K562 (cell line): ENCODE data around the gene PLEK2. TPM values are rescaled to one million over a fixed set of nuclear protein-coding genes. Genes with fewer than 3 reads are reported as not detected.

ENCODE experiments used
- ATAC-seq: fragments of 200-7000 bp; cut with Tn5 transposase; 3 replicates; pipeline ENCODE4 v1.9.1; 2020; ENCODE audit warnings: moderate library complexity
- BruUV-seq: library from RNA; stranded (reverse); fragments of 400-500 nt; replicated peaks from 2 replicates; lab custom pipeline; 2021; lab: Mats Ljungman, UMichigan
- CTCF ChIA-PET: fragments of 300-600 bp; formaldehyde crosslinking; extraction: SDS; loops from one replicate; lab custom pipeline; 2021; ENCODE audit warnings: low intra/inter-chr PET ratio; lab: Yijun Ruan, JAX
- POLR2A ChIA-PET: fragments of 300-600, 350-650 bp; sonication (Branson Sonifier 250); formaldehyde crosslinking; extraction: SDS; loops from one replicate; lab custom pipeline; 2021; ENCODE audit warnings: antibody characterized with exemption, inconsistent platforms; lab: Yijun Ruan, JAX
- DNase-seq, 4 experiments: peaks; one replicate each; pipeline versions ENCODE4 v3.0.0 to v3.0.0-alpha.2; 2011 to 2018; ENCODE audit warnings: low spot score in 3 of 4, mixed read lengths in 3 of 4; ENCODE audit errors: extremely low read depth in 1 of 4
- FAIRE-seq: peaks from 2 replicates; lab custom pipeline; 2011; peaks lifted over from hg19 to GRCh38; lab: Jason Lieb, UNC
- H2AFZ ChIP-seq: 2 replicates; pipeline ENCODE4 v1.6.0; 2011; ENCODE audit warnings: low read depth, low read length, control low read depth, inconsistent platforms
- H3K27ac ChIP-seq: fragments of 200-600 bp; 3 replicates; pipeline ENCODE4 v1.8.0; 2011; ENCODE audit warnings: low read depth, mild to moderate bottlenecking, control low read depth, inconsistent platforms, low read length, moderate library complexity, mixed read lengths; ENCODE audit errors: extremely low read depth
- H3K27me3 ChIP-seq, 2 experiments: fragments of 300-600 bp in 1 of 2; 2 replicates in 1 of 2; 3 replicates in 1 of 2; pipeline versions ENCODE4 v1.6.0 to v1.8.0; 2011; ENCODE audit warnings: inconsistent platforms in 2 of 2, low read length in 2 of 2, mild to moderate bottlenecking in 1 of 2, mixed read lengths in 1 of 2, moderate library complexity in 1 of 2; ENCODE audit not compliant: control insufficient read depth in 2 of 2, insufficient read depth in 2 of 2
- H3K36me3 ChIP-seq: fragments of 300-600 bp; 3 replicates; pipeline ENCODE4 v1.8.0; 2011; ENCODE audit warnings: mild to moderate bottlenecking, low read length, inconsistent platforms; ENCODE audit not compliant: control insufficient read depth, insufficient read depth
- H3K4me1 ChIP-seq, 2 experiments: fragments of 200-600 bp in 1 of 2; replicated peaks in 1 of 2; 2 replicates in 1 of 2; 3 replicates in 1 of 2; pipeline versions ENCODE4 v1.5.1 to v1.8.0; 2011; ENCODE audit warnings: inconsistent platforms in 2 of 2, low read length in 2 of 2, mild to moderate bottlenecking in 1 of 2, mixed read lengths in 1 of 2, moderate library complexity in 1 of 2; ENCODE audit not compliant: control insufficient read depth in 2 of 2, insufficient read depth in 2 of 2
- H3K4me2 ChIP-seq: 2 replicates; pipeline ENCODE4 v1.6.1; 2011; ENCODE audit warnings: low read length, control low read depth, inconsistent platforms, mixed read lengths; ENCODE audit not compliant: insufficient read depth
- H3K4me3 ChIP-seq: fragments of 200-600 bp; sonication (generic), shearing (Covaris generic); 2 replicates; pipeline ENCODE4 v1.5.1; 2016; ENCODE audit warnings: control low read depth, inconsistent platforms
- H3K79me2 ChIP-seq: fragments of 200-600 bp; 3 replicates; pipeline ENCODE4 v1.8.0; 2011; ENCODE audit warnings: low read length, inconsistent platforms; ENCODE audit not compliant: control insufficient read depth, insufficient read depth
- H3K9ac ChIP-seq, 2 experiments: 2 replicates each; pipeline versions ENCODE4 v1.6.0 to v1.6.1; 2011; ENCODE audit warnings: low read depth in 2 of 2, low read length in 2 of 2, control low read depth in 1 of 2, inconsistent platforms in 1 of 2, mild to moderate bottlenecking in 1 of 2, mixed read lengths in 1 of 2; ENCODE audit not compliant: insufficient read depth in 1 of 2
- H3K9me1 ChIP-seq: one replicate; pipeline ENCODE4 v1.6.0; 2011; ENCODE audit warnings: inconsistent platforms, mild to moderate bottlenecking, low read length, moderate library complexity; ENCODE audit not compliant: control insufficient read depth, insufficient read depth
- H3K9me3 ChIP-seq: replicated peaks from 2 replicates; pipeline ENCODE4 v1.5.1; 2011; ENCODE audit warnings: low read depth, low read length, inconsistent platforms; ENCODE audit not compliant: control insufficient read depth, insufficient read depth
- H4K20me1 ChIP-seq: replicated peaks from 2 replicates; pipeline ENCODE4 v1.6.1; 2011; ENCODE audit warnings: low read length, inconsistent platforms, mixed read lengths; ENCODE audit not compliant: control insufficient read depth, insufficient read depth
- CBX2 ChIP-seq: fragments of 200-600 bp; sonication (generic); IDR thresholded peaks from one replicate; pipeline ENCODE4 v1.6.1; 2012; ENCODE audit warnings: mild to moderate bottlenecking, low read length, inconsistent platforms; ENCODE audit not compliant: insufficient read depth, poor library complexity, severe bottlenecking
- CEBPB ChIP-seq: fragments of 450-650 bp; IDR thresholded peaks from 2 replicates; pipeline ENCODE4 v1.6.1; 2016; ENCODE audit warnings: missing genetic modification characterization, missing compliant biosample characterization
- CREM ChIP-seq: IDR thresholded peaks from 2 replicates; pipeline ENCODE4 v1.6.1; 2014; ENCODE audit warnings: antibody characterized with exemption, low read depth
- HIVEP1 ChIP-seq: fragments of 250-450 bp; sonication (Bioruptor Pico); IDR thresholded peaks from 2 replicates; pipeline ENCODE4 v1.4.0; 2020; ENCODE audit warnings: mild to moderate bottlenecking
- MAFF ChIP-seq: IDR thresholded peaks from 2 replicates; pipeline ENCODE4 v1.6.1; 2012; ENCODE audit warnings: low read length, improper control_type of control experiment
- NR1H2 ChIP-seq: sonication (generic); formaldehyde crosslinking; IDR thresholded peaks from 2 replicates; pipeline ENCODE4 v1.4.0; 2020; ENCODE audit warnings: mild to moderate bottlenecking, missing genetic modification reagents
- PTBP1 ChIP-seq: fragments of 200-400 bp; formaldehyde crosslinking; IDR thresholded peaks from 2 replicates; pipeline ENCODE4 v1.6.1; 2017; ENCODE audit warnings: low read depth, low read length
- RAD21 ChIP-seq, 2 experiments: fragments of 250-450 bp in 1 of 2; fragments of 450-650 bp in 1 of 2; sonication (Bioruptor Pico) in 1 of 2; formaldehyde crosslinking in 1 of 2; IDR thresholded peaks in 1 of 2; conservative IDR thresholded peaks in 1 of 2; 2 replicates each; pipeline versions ENCODE4 v1.4.0 to v1.8.0; 2020 to 2022; ENCODE audit warnings: mild to moderate bottlenecking in 2 of 2, moderate library complexity in 1 of 2
- TAL1 ChIP-seq: fragments of 450-650 bp; IDR thresholded peaks from 2 replicates; pipeline ENCODE4 v1.6.1; 2016; ENCODE audit warnings: mild to moderate bottlenecking
- TCF3 ChIP-seq: sonication (generic); formaldehyde crosslinking; IDR thresholded peaks from 2 replicates; pipeline ENCODE4 v1.4.0; 2020; ENCODE audit warnings: mild to moderate bottlenecking, missing genetic modification reagents
- ZBTB17 ChIP-seq: fragments of 450-650 bp; formaldehyde crosslinking; IDR thresholded peaks from 2 replicates; pipeline ENCODE4 v1.4.0; 2020; ENCODE audit warnings: mild to moderate bottlenecking
- ZBTB8A ChIP-seq: fragments of 450-650 bp; IDR thresholded peaks from 2 replicates; pipeline ENCODE4 v1.6.1; 2018; ENCODE audit warnings: mild to moderate bottlenecking, moderate library complexity; ENCODE audit not compliant: partially characterized antibody
- ZNF263 ChIP-seq: sonication (generic); formaldehyde crosslinking; IDR thresholded peaks from 2 replicates; pipeline ENCODE4 v1.8.0; 2022; ENCODE audit warnings: mild to moderate bottlenecking, missing genetic modification reagents, borderline replicate concordance
- ZNF324 ChIP-seq: fragments of 250-450 bp; sonication (Bioruptor Pico); IDR thresholded peaks from 2 replicates; pipeline ENCODE4 v1.4.0; 2020; ENCODE audit warnings: mild to moderate bottlenecking
- WGBS: fragments of 100-300 bp; shearing (Covaris generic); methylation state at CpG from one replicate; pipeline ENCODE4 v1.1.6; 2016; ENCODE audit warnings: low coverage, mixed read lengths; ENCODE audit not compliant: insufficient coverage; ENCODE audit errors: missing lambda C conversion rate; 5-methylcytosine and 5-hydroxymethylcytosine counted together
- in situ Hi-C: fragments of 300-500 bp; cut with MboI; formaldehyde crosslinking; loops from 4 replicates; pipeline ENCODE4 v1.15.0; 2018; ENCODE audit warnings: inconsistent platforms, mixed read lengths
- intact Hi-C: fragments of 100-400 bp; cut with micrococcal nuclease; formaldehyde crosslinking; loops from 2 replicates; pipeline ENCODE4 v1.14.2; 2022
- polyA plus RNA-seq, 8 experiments: library from polyadenylated mRNA; depleted of rRNA in 4 of 8; stranded (reverse) in 5 of 8; unstranded in 3 of 8; fragments of >200 nt; fragmentation: Nextera tagmentation in 2 of 8; fragmentation: Illumina TruSeq in 1 of 8; extraction: Ambion mirVana in 2 of 8; extraction: Trizol in 1 of 8; gene quantifications; 2 replicates each; pipeline versions ENCODE4 v1.2.1 to v1.2.3, GENCODE V29; 2011 to 2014; ENCODE audit warnings: inconsistent platforms in 1 of 8, missing spikeins in 1 of 8
- total RNA-seq, 7 experiments: library from RNA; depleted of rRNA in 6 of 7; stranded (reverse); fragments of >200 nt in 6 of 7; fragmentation: Illumina TruSeq in 2 of 7; extraction: Trizol in 2 of 7; gene quantifications; 2 replicates each; pipeline versions ENCODE4 v1.2.1 to v1.2.3, GENCODE V29; 2011 to 2021; ENCODE audit warnings: low replicate concordance in 1 of 7
- TF ChIP-seq, protein P1 (sequence below): fragments of 450-650 bp; formaldehyde crosslinking; conservative IDR thresholded peaks from 2 replicates; pipeline ENCODE4 v1.4.0; 2022; ENCODE audit warnings: mild to moderate bottlenecking, missing genetic modification characterization
- TF ChIP-seq, protein P2 (sequence below): fragments of 450-650 bp; IDR thresholded peaks from 2 replicates; pipeline ENCODE4 v1.6.1; 2016; ENCODE audit warnings: missing biosample characterization, missing genetic modification characterization
- TF ChIP-seq, protein P3 (sequence below), 3 experiments: IDR thresholded peaks in 2 of 3; conservative IDR thresholded peaks in 1 of 3; 2 replicates each; pipeline ENCODE4 v1.5.1; 2011 to 2012; ENCODE audit warnings: low read length in 3 of 3, mild to moderate bottlenecking in 3 of 3, control low read depth in 2 of 3, improper control_type of control experiment in 1 of 3, inconsistent platforms in 1 of 3, low read depth in 1 of 3, mixed read lengths in 1 of 3, moderate library complexity in 1 of 3; ENCODE audit not compliant: insufficient read depth in 2 of 3

Gene PLEK2
- total and polyA plus RNA-seq, 9 of the 15 experiments (the other 6 are each of a cell fraction or from before 2014, with no cell fraction given), result not detected

DNA sequence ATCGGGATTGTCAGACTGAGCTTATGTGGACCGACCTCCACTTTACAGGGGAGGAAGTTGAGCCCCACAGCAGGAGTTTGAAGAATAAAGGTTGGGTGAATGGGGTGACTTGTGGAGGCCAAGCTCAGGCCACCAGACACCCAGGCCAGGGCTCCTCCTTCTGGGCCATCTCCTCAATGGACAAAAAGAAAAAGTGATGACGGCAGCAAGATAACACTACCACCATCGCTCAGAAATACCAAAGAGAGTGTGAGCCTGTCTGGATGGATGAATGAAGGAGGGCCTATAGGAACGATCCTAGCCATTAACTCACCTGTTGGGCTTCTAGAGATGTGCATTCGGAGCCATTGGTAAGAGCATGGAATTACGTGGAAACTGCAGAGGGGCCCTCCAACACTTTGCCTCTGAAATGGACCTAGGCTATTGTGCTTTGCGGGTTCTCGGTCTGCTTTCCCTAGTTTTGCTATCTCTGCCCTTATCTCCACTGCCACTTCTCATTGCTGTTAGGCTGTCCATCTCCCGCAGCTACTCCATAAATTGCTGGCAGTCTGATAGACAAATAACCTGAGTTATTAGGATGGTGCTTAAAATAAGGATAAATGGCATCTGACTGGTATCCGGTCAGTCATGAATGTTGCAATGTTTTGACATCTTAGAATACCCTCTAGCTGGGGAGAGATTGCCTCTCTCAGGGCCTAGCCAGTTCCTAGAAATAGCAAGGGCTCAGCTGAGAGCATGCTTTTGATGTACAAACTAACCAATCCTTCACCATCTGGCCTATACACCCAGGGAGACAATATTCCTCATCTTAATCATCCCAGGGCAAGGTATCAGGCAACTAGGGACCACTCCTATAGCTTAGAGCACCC is 9.6 kb upstream of the PLEK2 start:
- intact Hi-C loops, result no loop called here
- BruUV-seq, result no TSS peak
- no peak for TF ChIP-seq ZBTB8A
- TF ChIP-seq, protein P1, sequence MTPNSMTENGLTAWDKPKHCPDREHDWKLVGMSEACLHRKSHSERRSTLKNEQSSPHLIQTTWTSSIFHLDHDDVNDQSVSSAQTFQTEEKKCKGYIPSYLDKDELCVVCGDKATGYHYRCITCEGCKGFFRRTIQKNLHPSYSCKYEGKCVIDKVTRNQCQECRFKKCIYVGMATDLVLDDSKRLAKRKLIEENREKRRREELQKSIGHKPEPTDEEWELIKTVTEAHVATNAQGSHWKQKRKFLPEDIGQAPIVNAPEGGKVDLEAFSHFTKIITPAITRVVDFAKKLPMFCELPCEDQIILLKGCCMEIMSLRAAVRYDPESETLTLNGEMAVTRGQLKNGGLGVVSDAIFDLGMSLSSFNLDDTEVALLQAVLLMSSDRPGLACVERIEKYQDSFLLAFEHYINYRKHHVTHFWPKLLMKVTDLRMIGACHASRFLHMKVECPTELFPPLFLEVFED (CRISPR knock-in tag), result no peak
- TF ChIP-seq TAL1, result no peak
- TF ChIP-seq CREM, result 0 out of 2 replicates have a peak, but pooled peaks have one; percentile 24
- no peak for TF ChIP-seq CBX2
- no peak for TF ChIP-seq HIVEP1 (CRISPR knock-in tag)
- TF ChIP-seq, protein P2, sequence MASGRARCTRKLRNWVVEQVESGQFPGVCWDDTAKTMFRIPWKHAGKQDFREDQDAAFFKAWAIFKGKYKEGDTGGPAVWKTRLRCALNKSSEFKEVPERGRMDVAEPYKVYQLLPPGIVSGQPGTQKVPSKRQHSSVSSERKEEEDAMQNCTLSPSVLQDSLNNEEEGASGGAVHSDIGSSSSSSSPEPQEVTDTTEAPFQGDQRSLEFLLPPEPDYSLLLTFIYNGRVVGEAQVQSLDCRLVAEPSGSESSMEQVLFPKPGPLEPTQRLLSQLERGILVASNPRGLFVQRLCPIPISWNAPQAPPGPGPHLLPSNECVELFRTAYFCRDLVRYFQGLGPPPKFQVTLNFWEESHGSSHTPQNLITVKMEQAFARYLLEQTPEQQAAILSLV (tag), result no peak
- no peak for TF ChIP-seq PTBP1
- TF ChIP-seq ZNF263, result no peak
- peak; percentile 68 for TF ChIP-seq MAFF
- TF ChIP-seq RAD21 (CRISPR knock-in tag; conservative IDR thresholded peaks at IDR 0.05 in 1 of 2, IDR thresholded peaks at IDR 0.05 in 1 of 2), result peak in 1 of 2 experiments; percentile 32; a peak in 2 of 4 replicates
- no peak for TF ChIP-seq ZNF324 (CRISPR knock-in tag)
- TF ChIP-seq ZBTB17 (CRISPR knock-in tag), result no peak
- peak; percentile 33; the same call in 1 of the 2 replicates for TF ChIP-seq CEBPB (tag)
- TF ChIP-seq, protein P3, sequence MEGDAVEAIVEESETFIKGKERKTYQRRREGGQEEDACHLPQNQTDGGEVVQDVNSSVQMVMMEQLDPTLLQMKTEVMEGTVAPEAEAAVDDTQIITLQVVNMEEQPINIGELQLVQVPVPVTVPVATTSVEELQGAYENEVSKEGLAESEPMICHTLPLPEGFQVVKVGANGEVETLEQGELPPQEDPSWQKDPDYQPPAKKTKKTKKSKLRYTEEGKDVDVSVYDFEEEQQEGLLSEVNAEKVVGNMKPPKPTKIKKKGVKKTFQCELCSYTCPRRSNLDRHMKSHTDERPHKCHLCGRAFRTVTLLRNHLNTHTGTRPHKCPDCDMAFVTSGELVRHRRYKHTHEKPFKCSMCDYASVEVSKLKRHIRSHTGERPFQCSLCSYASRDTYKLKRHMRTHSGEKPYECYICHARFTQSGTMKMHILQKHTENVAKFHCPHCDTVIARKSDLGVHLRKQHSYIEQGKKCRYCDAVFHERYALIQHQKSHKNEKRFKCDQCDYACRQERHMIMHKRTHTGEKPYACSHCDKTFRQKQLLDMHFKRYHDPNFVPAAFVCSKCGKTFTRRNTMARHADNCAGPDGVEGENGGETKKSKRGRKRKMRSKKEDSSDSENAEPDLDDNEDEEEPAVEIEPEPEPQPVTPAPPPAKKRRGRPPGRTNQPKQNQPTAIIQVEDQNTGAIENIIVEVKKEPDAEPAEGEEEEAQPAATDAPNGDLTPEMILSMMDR (IDR thresholded peaks at IDR 0.05 in 2 of 3, conservative IDR thresholded peaks at IDR 0.05 in 1 of 3; ENCODE audit: insufficient read depth in 2 of 3, low read depth in 1 of 3, low read length in 3 of 3), result no peak
- no peak for TF ChIP-seq TCF3
- no peak for TF ChIP-seq NR1H2

More for the DNA sequence above, 9.6 kb upstream of the PLEK2 start:
- Histone ChIP-seq H3K4me2 (peak overlapping the region; percentile 55; the same call in 1 of the 2 replicates), H3K79me2 (no peaks in the 10 kb centered on the region), H4K20me1 (no peaks in the 10 kb centered on the region), H2AFZ (peak overlapping the region; percentile 87), H3K36me3 (no peaks in the 10 kb centered on the region), H3K27ac (peak overlapping the region; percentile 39; the same call in 1 of the 3 replicates), H3K9me1 (no peaks in the 10 kb centered on the region), H3K4me3 (no peak overlapping the region), H3K9me3 (0 out of 2 replicates have a peak, but pooled peaks cover 2% of the 10 kb centered on the region), H3K27me3 (no peaks in the 10 kb centered on the region), H3K9ac (peak overlapping the region in 1 of 2 experiments; percentile 46; a peak in 2 of 4 replicates), H3K4me1 (peaks cover 35 to 53% of the 10 kb centered on the region in 2 experiments)
- WGBS, result 29% methylated on average over 9 of the region's 11 CpGs
- CTCF ChIA-PET, result no interaction called here
- FAIRE-seq, result no peak
- 0 out of 3 replicates have a peak, but pooled peaks have one; percentile 3 for ATAC-seq
- peak in 2 of 4 experiments; percentile 24 to 43 for DNase-seq
- in situ Hi-C loops, result loop anchor here (10.0 kb wide), 1 partner anchor 153 kb away; no protein-coding TSS in a partner anchor
- POLR2A ChIA-PET, result interaction anchor here (0.6 to 1.4 kb wide), 3 partner anchors 26 to 445 kb away, joined by 3 to 4 read pairs (median 3); partner anchors contain the start of gene ATP6V1D
